ENCODE measurements around the gene ARSB. TPM values are rescaled to one million over a fixed set of nuclear protein-coding genes. Genes with fewer than 3 reads are reported as not detected.

The ARSB gene
- total and polyA plus RNA-seq, 2 donors (not counting 1 experiment from before 2014, with no cell fraction given): 4.6 to 9.8 TPM

- no peak overlapping the region for H3K27ac ChIP-seq (ENCODE audit: low read length in 2 of 2)
- ChIA-PET CTCF (no interaction called here), POLR2A (no interaction called here)
- Mint-ChIP-seq H3K4me1 (peaks cover 12% of the 10 kb centered on the region), H3K4me3 (no peak overlapping the region), H3K9me3 (ENCODE audit: insufficient read depth) (peaks cover 8% of the 10 kb centered on the region), H3K27me3 (no peaks in the 10 kb centered on the region), H3K27ac (no peak overlapping the region)
- ATAC-seq (ENCODE audit: low read depth) (no peak), DNase-seq (no peak)
- no peaks in the 10 kb centered on the region for H3K79me2 ChIP-seq (ENCODE audit: control insufficient read depth, insufficient read depth, low read length)
- H3K4me1 ChIP-seq (ENCODE audit: control insufficient read depth in 2 of 2, insufficient read depth in 2 of 2, low read length in 2 of 2): peaks cover 10 to 12% of the 10 kb centered on the region in 2 donors
- H2AFZ ChIP-seq (ENCODE audit: insufficient read depth, low read depth, low read length, poor library complexity, severe bottlenecking): no peak overlapping the region
- no peaks in the 10 kb centered on the region for H4K20me1 ChIP-seq (ENCODE audit: control insufficient read depth, insufficient read depth, low read length, poor library complexity, severe bottlenecking)
- peaks cover 0 to 2% of the 10 kb centered on the region in 2 experiments for H3K36me3 ChIP-seq (replicated peaks in 1 of 2; ENCODE audit: control extremely low read depth in 1 of 2, control insufficient read depth in 1 of 2, extremely low read depth in 1 of 2, insufficient read depth in 2 of 2, low read length in 1 of 2)
- no peak overlapping the region for H3K4me3 ChIP-seq (ENCODE audit: control extremely low read depth in 1 of 5, extremely low read depth in 1 of 5, insufficient read depth in 1 of 5, low read depth in 2 of 5, low read length in 4 of 5)
- TF ChIP-seq CTCF (IDR thresholded peaks at IDR 0.05) (no peak), EZH2 (IDR thresholded peaks at IDR 0.05; ENCODE audit: borderline replicate concordance, insufficient read depth, low read depth, low read length, poor library complexity, severe bottlenecking) (no peak)
- 94% methylated on average over 3 of the region's 4 CpGs for WGBS (ENCODE audit: insufficient coverage)
- no peaks in the 10 kb centered on the region for H3K27me3 ChIP-seq (replicated peaks in 1 of 4; ENCODE audit: control extremely low read depth in 1 of 4, control insufficient read depth in 3 of 4, insufficient read depth in 4 of 4, low read length in 3 of 4)
- H3K9me3 ChIP-seq (ENCODE audit: control extremely low read depth in 1 of 3, control insufficient read depth in 2 of 3, insufficient read depth in 1 of 3, low read length in 2 of 3): peaks cover 9 to 16% (median 12%) of the 10 kb centered on the region in 3 donors
- H3K4me2 ChIP-seq (replicated peaks; ENCODE audit: low read depth, low read length, poor library complexity, severe bottlenecking): no peak overlapping the region
- intact Hi-C loops (cut with micrococcal nuclease): no loop called here
- no peak overlapping the region for H3K9ac ChIP-seq (ENCODE audit: low read length)
Observed at GRCh38 chr5:78896132-78896531, 89.0 kb downstream of the ARSB start.

GRCh38 chr5:78895616-78896015, 89.5 kb downstream of the ARSB start:
- Histone ChIP-seq H2AFZ (ENCODE audit: insufficient read depth, low read depth, low read length, poor library complexity, severe bottlenecking) (no peak overlapping the region), H3K27ac (ENCODE audit: low read length in 2 of 2) (no peak overlapping the region), H3K36me3 (replicated peaks in 1 of 2; ENCODE audit: control extremely low read depth in 1 of 2, control insufficient read depth in 1 of 2, extremely low read depth in 1 of 2, insufficient read depth in 2 of 2, low read length in 1 of 2) (no peaks in the 10 kb centered on the region), H3K4me3 (ENCODE audit: control extremely low read depth in 1 of 5, extremely low read depth in 1 of 5, insufficient read depth in 1 of 5, low read depth in 2 of 5, low read length in 4 of 5) (no peak overlapping the region), H4K20me1 (ENCODE audit: control insufficient read depth, insufficient read depth, low read length, poor library complexity, severe bottlenecking) (no peaks in the 10 kb centered on the region), H3K27me3 (replicated peaks in 1 of 4; ENCODE audit: control extremely low read depth in 1 of 4, control insufficient read depth in 3 of 4, insufficient read depth in 4 of 4, low read length in 3 of 4) (no peaks in the 10 kb centered on the region), H3K79me2 (ENCODE audit: control insufficient read depth, insufficient read depth, low read length) (no peaks in the 10 kb centered on the region), H3K4me2 (replicated peaks; ENCODE audit: low read depth, low read length, poor library complexity, severe bottlenecking) (no peak overlapping the region), H3K9me3 (ENCODE audit: control extremely low read depth in 1 of 3, control insufficient read depth in 2 of 3, insufficient read depth in 1 of 3, low read length in 2 of 3) (peaks cover 9 to 16% (median 12%) of the 10 kb centered on the region in 3 donors), H3K4me1 (ENCODE audit: control insufficient read depth in 2 of 2, insufficient read depth in 2 of 2, low read length in 2 of 2) (peaks cover 10 to 12% of the 10 kb centered on the region in 2 donors), H3K9ac (ENCODE audit: low read length) (no peak overlapping the region)
- ATAC-seq (ENCODE audit: low read depth) (no peak), DNase-seq (no peak)
- intact Hi-C loops (cut with micrococcal nuclease): no loop called here
- WGBS (ENCODE audit: insufficient coverage): 100% methylated on average over 4 of the region's 4 CpGs
- CTCF ChIA-PET: no interaction called here
- H3K27ac Mint-ChIP-seq: no peak overlapping the region
- POLR2A ChIA-PET: no interaction called here
- H3K4me3 Mint-ChIP-seq: no peak overlapping the region
- H3K4me1 Mint-ChIP-seq: peaks cover 12% of the 10 kb centered on the region
- TF ChIP-seq EZH2 (IDR thresholded peaks at IDR 0.05; ENCODE audit: borderline replicate concordance, insufficient read depth, low read depth, low read length, poor library complexity, severe bottlenecking): no peak
- no peak for TF ChIP-seq CTCF (IDR thresholded peaks at IDR 0.05)
- H3K27me3 Mint-ChIP-seq: no peaks in the 10 kb centered on the region
- H3K9me3 Mint-ChIP-seq (ENCODE audit: insufficient read depth): peaks cover 8% of the 10 kb centered on the region
